Fibroblast of lung (primary cell): ENCODE measurements around the gene MAK. TPM values are rescaled to one million over a fixed set of nuclear protein-coding genes. Genes with fewer than 3 reads are reported as not detected.
"Not testable (repeated sequence)": the region's sequence is repeated elsewhere in the genome, so short reads cannot be mapped to it uniquely, and the experiment has no call there.

ENCODE experiments used
- DNase-seq, 2 donors: peaks; one replicate each; pipeline versions ENCODE4 v3.0.0 to v3.0.0-alpha.2; 2010; ENCODE audit warnings: low read depth in 2 of 2
- H2AFZ ChIP-seq: 2 replicates; pipeline ENCODE4 v1.5.1; 2012; ENCODE audit warnings: low read length, control low read depth, inconsistent platforms
- H3K27ac ChIP-seq: 2 replicates; pipeline ENCODE4 v1.5.1; 2011; ENCODE audit warnings: low read length, control low read depth; ENCODE audit not compliant: insufficient read depth
- H3K27me3 ChIP-seq: 2 replicates; pipeline ENCODE4 v1.5.1; 2011; ENCODE audit warnings: mild to moderate bottlenecking, low read length; ENCODE audit not compliant: control insufficient read depth, insufficient read depth
- H3K36me3 ChIP-seq: 2 replicates; pipeline ENCODE4 v1.5.1; 2011; ENCODE audit warnings: low read length; ENCODE audit not compliant: control insufficient read depth, insufficient read depth
- H3K4me1 ChIP-seq: 2 replicates; pipeline ENCODE4 v1.5.1; 2011; ENCODE audit warnings: low read length; ENCODE audit not compliant: control insufficient read depth, insufficient read depth; ENCODE audit errors: extremely low read depth
- H3K4me2 ChIP-seq: 2 replicates; pipeline ENCODE4 v1.5.1; 2011; ENCODE audit warnings: low read length, control low read depth; ENCODE audit not compliant: insufficient read depth; ENCODE audit errors: extremely low read depth
- H3K4me3 ChIP-seq, 4 experiments: fragments of 200-600 bp in 1 of 4; sonication (generic) in 1 of 4; replicated peaks in 1 of 4; 2 replicates each; pipeline ENCODE4 v1.5.1; 2011 to 2016; ENCODE audit warnings: low read length in 4 of 4, low read depth in 3 of 4, mild to moderate bottlenecking in 3 of 4, control low read depth in 2 of 4, inconsistent platforms in 1 of 4, mixed read lengths in 1 of 4; ENCODE audit not compliant: insufficient read depth in 1 of 4; ENCODE audit errors: control extremely low read depth in 1 of 4
- H3K79me2 ChIP-seq: 2 replicates; pipeline ENCODE4 v1.5.1; 2012; ENCODE audit warnings: mild to moderate bottlenecking, low read length, inconsistent platforms; ENCODE audit not compliant: control insufficient read depth, insufficient read depth
- H3K9ac ChIP-seq: 2 replicates; pipeline ENCODE4 v1.5.1; 2011; ENCODE audit warnings: mild to moderate bottlenecking, low read length, control low read depth; ENCODE audit not compliant: insufficient read depth
- H3K9me3 ChIP-seq: 2 replicates; pipeline ENCODE4 v1.5.1; 2012; ENCODE audit warnings: low read depth, low read length; ENCODE audit not compliant: control insufficient read depth, insufficient read depth
- H4K20me1 ChIP-seq: 2 replicates; pipeline ENCODE4 v1.5.1; 2011; ENCODE audit warnings: low read length; ENCODE audit not compliant: control insufficient read depth, insufficient read depth; ENCODE audit errors: extremely low read depth
- CTCF ChIP-seq, 2 donors: IDR thresholded peaks in 1 of 2; conservative IDR thresholded peaks in 1 of 2; 1 replicate in 1 of 2; 2 replicates in 1 of 2; pipeline ENCODE4 v1.5.1; 2011 to 2012; ENCODE audit warnings: low read length in 2 of 2, control low read depth in 1 of 2, inconsistent platforms in 1 of 2, low read depth in 1 of 2, mild to moderate bottlenecking in 1 of 2
- EZH2 ChIP-seq: IDR thresholded peaks from 2 replicates; pipeline ENCODE4 v1.5.1; 2012; ENCODE audit warnings: low read length, control low read depth, mild to moderate bottlenecking; ENCODE audit errors: missing control alignments
- polyA minus RNA-seq: library from RNA; depleted of rRNA, polyadenylated mRNA; stranded (reverse); fragments of >200 nt; gene quantifications from 2 replicates; pipeline ENCODE4 v1.2.3, GENCODE V29; 2011; ENCODE audit warnings: low replicate concordance
- polyA plus RNA-seq, 2 donors: library from polyadenylated mRNA; depleted of rRNA in 1 of 2; stranded (reverse) in 1 of 2; unstranded in 1 of 2; fragments of >200 nt; gene quantifications; 2 replicates each; pipeline ENCODE4 v1.2.1, GENCODE V29; 2011 to 2012; ENCODE audit warnings: missing spikeins in 1 of 2
- total RNA-seq: library from RNA; depleted of rRNA; stranded (reverse); fragments of >200 nt; gene quantifications from 2 replicates; pipeline ENCODE4 v1.2.1, GENCODE V29; 2014

MAK gene
- total RNA-seq (not detected in 2 replicates), polyA plus RNA-seq (0.01 TPM in 1 of 2 replicates, not detected in the other), polyA minus RNA-seq (not detected in 2 replicates)
- polyA plus RNA-seq (2012), result not detected in 2 replicates

- Histone ChIP-seq H3K36me3 (no peaks in the 10 kb centered on the region), H2AFZ (peak within 1 kb of the TSS; percentile 76), H3K4me1 (no peaks in the 10 kb centered on the region), H3K27ac (no peak within 1 kb of the TSS), H3K27me3 (peaks cover 10% of the 10 kb centered on the region), H3K4me2 (peak within 1 kb of the TSS; percentile 95), H3K9me3 (no peaks in the 10 kb centered on the region), H3K79me2 (no peaks in the 10 kb centered on the region), H3K9ac (peak within 1 kb of the TSS; percentile 78), H4K20me1 (no peaks in the 10 kb centered on the region), H3K4me3 (peak within 1 kb of the TSS; percentile 52 to 68 (median 60))
- TF ChIP-seq CTCF (conservative IDR thresholded peaks at IDR 0.05 in 1 of 2, IDR thresholded peaks at IDR 0.05 in 1 of 2; ENCODE audit: low read depth in 1 of 2, low read length in 2 of 2) (no peak), EZH2 (peak; percentile 72)
- peak; percentile 67 to 69 for DNase-seq
These were observed at the start of gene MAK for GRCh38 chr6:10837995-10838793. Gene MAK (minus strand): TSS chr6:10838539. CDS start chr6:10830648, 7,891 bp downstream.

GRCh38 chr6:10886691-10887502, 48.6 kb upstream of the MAK start, which contains the start of gene SYCP2L:
Gene SYCP2L (plus strand): TSS chr6:10887052. CDS start chr6:10887127, 75 bp downstream.
- H3K27me3 ChIP-seq, result peaks cover 25% of the 10 kb centered on the region
- H3K4me2 ChIP-seq, result peak within 1 kb of the TSS; percentile 58
- no peaks in the 10 kb centered on the region for H3K4me1 ChIP-seq
- no peak within 1 kb of the TSS for H3K27ac ChIP-seq
- TF ChIP-seq EZH2, result no peak
- TF ChIP-seq CTCF (conservative IDR thresholded peaks at IDR 0.05 in 1 of 2, IDR thresholded peaks at IDR 0.05 in 1 of 2; ENCODE audit: low read depth in 1 of 2, low read length in 2 of 2), result peak in 1 of 2 donors; percentile 19
- no peaks in the 10 kb centered on the region for H4K20me1 ChIP-seq
- peak; percentile 49 to 59 for DNase-seq
- H3K9me3 ChIP-seq, result no peaks in the 10 kb centered on the region
- H3K9ac ChIP-seq, result no peak within 1 kb of the TSS
- H3K79me2 ChIP-seq, result no peaks in the 10 kb centered on the region
- H3K36me3 ChIP-seq, result no peaks in the 10 kb centered on the region
- peak within 1 kb of the TSS in 3 of 4 experiments; percentile 0 to 63 (median 32) for H3K4me3 ChIP-seq
- H2AFZ ChIP-seq, result no peak within 1 kb of the TSS

- H3K4me1 ChIP-seq, H3K4me2 ChIP-seq, H3K27ac ChIP-seq, H3K79me2 ChIP-seq, H3K9me3 ChIP-seq, DNase-seq, H2AFZ ChIP-seq, H3K36me3 ChIP-seq, H4K20me1 ChIP-seq, H3K9ac ChIP-seq: not testable (repeated sequence)
- H3K4me3 ChIP-seq, result peak overlapping the region in 2 of 4 experiments; percentile 32 to 63
- peaks cover 29% of the 10 kb centered on the region for H3K27me3 ChIP-seq
These were observed 48.0 kb upstream of the MAK start for GRCh38 chr6:10886365-10886690.
